ENCODE results near the gene TAF1C. TPM values are rescaled to one million over a fixed set of nuclear protein-coding genes. Genes with fewer than 3 reads are reported as not detected.

TAF1C gene
- total and polyA plus RNA-seq, 2 experiments from 2014 or later, result 37.2 to 57.4 TPM

DNA sequence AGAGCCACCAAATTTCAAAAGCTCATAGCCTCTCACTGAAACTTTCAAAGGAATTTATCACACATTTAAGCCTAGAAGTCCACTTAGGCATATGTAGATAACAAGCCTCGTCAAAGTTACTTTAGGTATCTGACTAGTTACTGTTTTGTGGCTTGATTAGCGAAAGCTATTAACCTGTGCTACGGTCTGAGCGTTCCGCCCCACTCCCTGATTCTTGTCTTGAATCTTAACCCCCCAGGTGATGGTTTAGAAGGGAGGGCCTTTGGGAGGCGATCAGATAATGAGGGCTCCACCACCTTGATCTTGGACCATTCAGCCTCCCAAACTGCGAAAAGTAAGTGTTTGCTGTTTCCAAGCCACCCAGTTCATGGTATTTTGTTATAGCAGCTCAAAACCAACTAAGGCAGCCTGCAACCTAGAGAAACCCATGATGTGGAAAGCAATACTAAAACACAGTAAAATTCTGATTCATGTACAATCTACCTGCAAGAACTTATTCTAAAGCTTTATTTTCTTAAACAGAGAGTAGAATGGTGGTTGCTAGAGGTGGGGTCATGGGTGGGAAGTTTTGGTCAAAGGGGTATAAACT lies 49.0 kb downstream of the TAF1C start:
- H3F3A ChIP-seq (replicated peaks; ENCODE audit: low read depth), result no peaks in the 10 kb centered on the region
- no peaks in the 10 kb centered on the region for H3K9me3 Mint-ChIP-seq
- H3K4me1 ChIP-seq (ENCODE audit: insufficient read depth), result peaks cover 43% of the 10 kb centered on the region
- H3K27ac ChIP-seq (ENCODE audit: low read depth), result no peak overlapping the region
- DNase-seq (ENCODE audit: low spot score) (no peak), ATAC-seq (no peak)
- peaks cover 20% of the 10 kb centered on the region for H4K20me1 ChIP-seq (replicated peaks; ENCODE audit: insufficient read depth)
- no peak overlapping the region for H3K4me3 Mint-ChIP-seq
- peaks cover 3% of the 10 kb centered on the region for H3K36me3 Mint-ChIP-seq (ENCODE audit: low read depth)
- no peaks in the 10 kb centered on the region for H3K9me2 ChIP-seq (ENCODE audit: insufficient read depth)
- H3K4me2 ChIP-seq, result no peak overlapping the region
- no peaks in the 10 kb centered on the region for H3K27me3 ChIP-seq (ENCODE audit: insufficient read depth)
- H3K4me1 Mint-ChIP-seq, result peaks cover 57% of the 10 kb centered on the region
- TF ChIP-seq, protein P1, sequence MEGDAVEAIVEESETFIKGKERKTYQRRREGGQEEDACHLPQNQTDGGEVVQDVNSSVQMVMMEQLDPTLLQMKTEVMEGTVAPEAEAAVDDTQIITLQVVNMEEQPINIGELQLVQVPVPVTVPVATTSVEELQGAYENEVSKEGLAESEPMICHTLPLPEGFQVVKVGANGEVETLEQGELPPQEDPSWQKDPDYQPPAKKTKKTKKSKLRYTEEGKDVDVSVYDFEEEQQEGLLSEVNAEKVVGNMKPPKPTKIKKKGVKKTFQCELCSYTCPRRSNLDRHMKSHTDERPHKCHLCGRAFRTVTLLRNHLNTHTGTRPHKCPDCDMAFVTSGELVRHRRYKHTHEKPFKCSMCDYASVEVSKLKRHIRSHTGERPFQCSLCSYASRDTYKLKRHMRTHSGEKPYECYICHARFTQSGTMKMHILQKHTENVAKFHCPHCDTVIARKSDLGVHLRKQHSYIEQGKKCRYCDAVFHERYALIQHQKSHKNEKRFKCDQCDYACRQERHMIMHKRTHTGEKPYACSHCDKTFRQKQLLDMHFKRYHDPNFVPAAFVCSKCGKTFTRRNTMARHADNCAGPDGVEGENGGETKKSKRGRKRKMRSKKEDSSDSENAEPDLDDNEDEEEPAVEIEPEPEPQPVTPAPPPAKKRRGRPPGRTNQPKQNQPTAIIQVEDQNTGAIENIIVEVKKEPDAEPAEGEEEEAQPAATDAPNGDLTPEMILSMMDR (conservative IDR thresholded peaks at IDR 0.05; ENCODE audit: low read depth in 2 of 2), result no peak
- no peak for TF ChIP-seq POLR2AphosphoS5 (IDR thresholded peaks at IDR 0.05; ENCODE audit: low read depth)
- TF ChIP-seq STAT1 (IDR thresholded peaks at IDR 0.05; ENCODE audit: unreplicated experiment), result no peak
- TF ChIP-seq JUNB (IDR thresholded peaks at IDR 0.05; ENCODE audit: unreplicated experiment), result no peak
- TF ChIP-seq EZH2phosphoT487 (IDR thresholded peaks at IDR 0.05; ENCODE audit: unreplicated experiment), result no peak
- TF ChIP-seq NANOG (IDR thresholded peaks at IDR 0.05; ENCODE audit: borderline replicate concordance), result no peak
- TF ChIP-seq EZH2 (IDR thresholded peaks at IDR 0.05; ENCODE audit: low read depth, unreplicated experiment), result no peak
- TF ChIP-seq, protein P2, sequence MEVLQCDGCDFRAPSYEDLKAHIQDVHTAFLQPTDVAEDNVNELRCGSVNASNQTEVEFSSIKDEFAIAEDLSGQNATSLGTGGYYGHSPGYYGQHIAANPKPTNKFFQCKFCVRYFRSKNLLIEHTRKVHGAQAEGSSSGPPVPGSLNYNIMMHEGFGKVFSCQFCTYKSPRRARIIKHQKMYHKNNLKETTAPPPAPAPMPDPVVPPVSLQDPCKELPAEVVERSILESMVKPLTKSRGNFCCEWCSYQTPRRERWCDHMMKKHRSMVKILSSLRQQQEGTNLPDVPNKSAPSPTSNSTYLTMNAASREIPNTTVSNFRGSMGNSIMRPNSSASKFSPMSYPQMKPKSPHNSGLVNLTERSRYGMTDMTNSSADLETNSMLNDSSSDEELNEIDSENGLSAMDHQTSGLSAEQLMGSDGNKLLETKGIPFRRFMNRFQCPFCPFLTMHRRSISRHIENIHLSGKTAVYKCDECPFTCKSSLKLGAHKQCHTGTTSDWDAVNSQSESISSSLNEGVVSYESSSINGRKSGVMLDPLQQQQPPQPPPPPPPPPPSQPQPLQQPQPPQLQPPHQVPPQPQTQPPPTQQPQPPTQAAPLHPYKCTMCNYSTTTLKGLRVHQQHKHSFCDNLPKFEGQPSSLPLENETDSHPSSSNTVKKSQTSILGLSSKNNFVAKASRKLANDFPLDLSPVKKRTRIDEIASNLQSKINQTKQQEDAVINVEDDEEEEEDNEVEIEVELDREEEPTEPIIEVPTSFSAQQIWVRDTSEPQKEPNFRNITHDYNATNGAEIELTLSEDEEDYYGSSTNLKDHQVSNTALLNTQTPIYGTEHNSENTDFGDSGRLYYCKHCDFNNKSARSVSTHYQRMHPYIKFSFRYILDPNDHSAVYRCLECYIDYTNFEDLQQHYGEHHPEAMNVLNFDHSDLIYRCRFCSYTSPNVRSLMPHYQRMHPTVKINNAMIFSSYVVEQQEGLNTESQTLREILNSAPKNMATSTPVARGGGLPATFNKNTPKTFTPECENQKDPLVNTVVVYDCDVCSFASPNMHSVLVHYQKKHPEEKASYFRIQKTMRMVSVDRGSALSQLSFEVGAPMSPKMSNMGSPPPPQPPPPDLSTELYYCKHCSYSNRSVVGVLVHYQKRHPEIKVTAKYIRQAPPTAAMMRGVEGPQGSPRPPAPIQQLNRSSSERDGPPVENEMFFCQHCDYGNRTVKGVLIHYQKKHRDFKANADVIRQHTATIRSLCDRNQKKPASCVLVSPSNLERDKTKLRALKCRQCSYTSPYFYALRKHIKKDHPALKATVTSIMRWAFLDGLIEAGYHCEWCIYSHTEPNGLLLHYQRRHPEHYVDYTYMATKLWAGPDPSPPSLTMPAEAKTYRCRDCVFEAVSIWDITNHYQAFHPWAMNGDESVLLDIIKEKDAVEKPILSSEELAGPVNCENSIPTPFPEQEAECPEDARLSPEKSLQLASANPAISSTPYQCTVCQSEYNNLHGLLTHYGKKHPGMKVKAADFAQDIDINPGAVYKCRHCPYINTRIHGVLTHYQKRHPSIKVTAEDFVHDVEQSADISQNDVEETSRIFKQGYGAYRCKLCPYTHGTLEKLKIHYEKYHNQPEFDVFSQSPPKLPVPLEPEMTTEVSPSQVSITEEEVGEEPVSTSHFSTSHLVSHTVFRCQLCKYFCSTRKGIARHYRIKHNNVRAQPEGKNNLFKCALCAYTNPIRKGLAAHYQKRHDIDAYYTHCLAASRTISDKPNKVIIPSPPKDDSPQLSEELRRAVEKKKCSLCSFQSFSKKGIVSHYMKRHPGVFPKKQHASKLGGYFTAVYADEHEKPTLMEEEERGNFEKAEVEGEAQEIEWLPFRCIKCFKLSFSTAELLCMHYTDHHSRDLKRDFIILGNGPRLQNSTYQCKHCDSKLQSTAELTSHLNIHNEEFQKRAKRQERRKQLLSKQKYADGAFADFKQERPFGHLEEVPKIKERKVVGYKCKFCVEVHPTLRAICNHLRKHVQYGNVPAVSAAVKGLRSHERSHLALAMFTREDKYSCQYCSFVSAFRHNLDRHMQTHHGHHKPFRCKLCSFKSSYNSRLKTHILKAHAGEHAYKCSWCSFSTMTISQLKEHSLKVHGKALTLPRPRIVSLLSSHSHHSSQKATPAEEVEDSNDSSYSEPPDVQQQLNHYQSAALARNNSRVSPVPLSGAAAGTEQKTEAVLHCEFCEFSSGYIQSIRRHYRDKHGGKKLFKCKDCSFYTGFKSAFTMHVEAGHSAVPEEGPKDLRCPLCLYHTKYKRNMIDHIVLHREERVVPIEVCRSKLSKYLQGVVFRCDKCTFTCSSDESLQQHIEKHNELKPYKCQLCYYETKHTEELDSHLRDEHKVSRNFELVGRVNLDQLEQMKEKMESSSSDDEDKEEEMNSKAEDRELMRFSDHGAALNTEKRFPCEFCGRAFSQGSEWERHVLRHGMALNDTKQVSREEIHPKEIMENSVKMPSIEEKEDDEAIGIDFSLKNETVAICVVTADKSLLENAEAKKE (CRISPR knock-in tag; IDR thresholded peaks at IDR 0.05), result no peak
- no peak for TF ChIP-seq ZNF114 (CRISPR knock-in tag; IDR thresholded peaks at IDR 0.05)
- TF ChIP-seq CREB1 (CRISPR knock-in tag; IDR thresholded peaks at IDR 0.05; ENCODE audit: low read depth), result no peak
- TF ChIP-seq, protein P3, sequence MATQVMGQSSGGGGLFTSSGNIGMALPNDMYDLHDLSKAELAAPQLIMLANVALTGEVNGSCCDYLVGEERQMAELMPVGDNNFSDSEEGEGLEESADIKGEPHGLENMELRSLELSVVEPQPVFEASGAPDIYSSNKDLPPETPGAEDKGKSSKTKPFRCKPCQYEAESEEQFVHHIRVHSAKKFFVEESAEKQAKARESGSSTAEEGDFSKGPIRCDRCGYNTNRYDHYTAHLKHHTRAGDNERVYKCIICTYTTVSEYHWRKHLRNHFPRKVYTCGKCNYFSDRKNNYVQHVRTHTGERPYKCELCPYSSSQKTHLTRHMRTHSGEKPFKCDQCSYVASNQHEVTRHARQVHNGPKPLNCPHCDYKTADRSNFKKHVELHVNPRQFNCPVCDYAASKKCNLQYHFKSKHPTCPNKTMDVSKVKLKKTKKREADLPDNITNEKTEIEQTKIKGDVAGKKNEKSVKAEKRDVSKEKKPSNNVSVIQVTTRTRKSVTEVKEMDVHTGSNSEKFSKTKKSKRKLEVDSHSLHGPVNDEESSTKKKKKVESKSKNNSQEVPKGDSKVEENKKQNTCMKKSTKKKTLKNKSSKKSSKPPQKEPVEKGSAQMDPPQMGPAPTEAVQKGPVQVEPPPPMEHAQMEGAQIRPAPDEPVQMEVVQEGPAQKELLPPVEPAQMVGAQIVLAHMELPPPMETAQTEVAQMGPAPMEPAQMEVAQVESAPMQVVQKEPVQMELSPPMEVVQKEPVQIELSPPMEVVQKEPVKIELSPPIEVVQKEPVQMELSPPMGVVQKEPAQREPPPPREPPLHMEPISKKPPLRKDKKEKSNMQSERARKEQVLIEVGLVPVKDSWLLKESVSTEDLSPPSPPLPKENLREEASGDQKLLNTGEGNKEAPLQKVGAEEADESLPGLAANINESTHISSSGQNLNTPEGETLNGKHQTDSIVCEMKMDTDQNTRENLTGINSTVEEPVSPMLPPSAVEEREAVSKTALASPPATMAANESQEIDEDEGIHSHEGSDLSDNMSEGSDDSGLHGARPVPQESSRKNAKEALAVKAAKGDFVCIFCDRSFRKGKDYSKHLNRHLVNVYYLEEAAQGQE (IDR thresholded peaks at IDR 0.05; ENCODE audit: unreplicated experiment), result no peak
- TF ChIP-seq ZNF331 (CRISPR knock-in tag; IDR thresholded peaks at IDR 0.05; ENCODE audit: low read depth), result no peak
- TF ChIP-seq, protein P4, sequence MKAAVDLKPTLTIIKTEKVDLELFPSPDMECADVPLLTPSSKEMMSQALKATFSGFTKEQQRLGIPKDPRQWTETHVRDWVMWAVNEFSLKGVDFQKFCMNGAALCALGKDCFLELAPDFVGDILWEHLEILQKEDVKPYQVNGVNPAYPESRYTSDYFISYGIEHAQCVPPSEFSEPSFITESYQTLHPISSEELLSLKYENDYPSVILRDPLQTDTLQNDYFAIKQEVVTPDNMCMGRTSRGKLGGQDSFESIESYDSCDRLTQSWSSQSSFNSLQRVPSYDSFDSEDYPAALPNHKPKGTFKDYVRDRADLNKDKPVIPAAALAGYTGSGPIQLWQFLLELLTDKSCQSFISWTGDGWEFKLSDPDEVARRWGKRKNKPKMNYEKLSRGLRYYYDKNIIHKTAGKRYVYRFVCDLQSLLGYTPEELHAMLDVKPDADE (IDR thresholded peaks at IDR 0.05), result no peak
- peaks cover 97% of the 10 kb centered on the region for H3K79me2 ChIP-seq (replicated peaks; ENCODE audit: insufficient read depth)
- H3K36me3 ChIP-seq (ENCODE audit: insufficient read depth), result no peaks in the 10 kb centered on the region; the same call in 1 of the 2 replicates
- H3K27me3 Mint-ChIP-seq (ENCODE audit: insufficient read depth, low read depth, poor library complexity), result peaks cover 10% of the 10 kb centered on the region
- H2AFZ ChIP-seq, result no peak overlapping the region
- H3K4me3 ChIP-seq, result no peak overlapping the region
- no peak overlapping the region for H3K27ac Mint-ChIP-seq

Data from GM23338 (cell line).